Smooth muscle cell (in vitro differentiated cells): ENCODE measurements around the gene IP6K2. TPM values are rescaled to one million over a fixed set of nuclear protein-coding genes. Genes with fewer than 3 reads are reported as not detected.

ENCODE experiments used
- DNase-seq: peaks from one replicate; lab custom pipeline; 2025; ENCODE audit not compliant: unreplicated experiment; lab: John Stamatoyannopoulos, UW
- H2AFZ ChIP-seq: fragments of 200-600 bp; sonication (generic); 2 replicates; pipeline ENCODE4 v1.6.0; 2016; ENCODE audit warnings: antibody characterized with exemption, low read depth, mild to moderate bottlenecking
- H3F3A ChIP-seq: fragments of 200-600 bp; sonication (generic); 2 replicates; pipeline ENCODE4 v1.6.0; 2017; ENCODE audit warnings: antibody characterized with exemption, low read depth
- H3K27ac ChIP-seq: fragments of 200-600 bp; sonication (generic); 2 replicates; pipeline ENCODE4 v1.5.1; 2016; ENCODE audit warnings: low read depth, mild to moderate bottlenecking
- H3K27me3 ChIP-seq: fragments of 200-600 bp; sonication (generic); 2 replicates; pipeline ENCODE4 v1.6.1; 2016; ENCODE audit warnings: low read depth, mild to moderate bottlenecking
- H3K36me3 ChIP-seq: fragments of 200-600 bp; sonication (generic); 2 replicates; pipeline ENCODE4 v1.5.1; 2016; ENCODE audit warnings: low read depth
- H3K4me1 ChIP-seq: fragments of 200-600 bp; sonication (generic); 2 replicates; pipeline ENCODE4 v1.5.1; 2016; ENCODE audit warnings: low read depth
- H3K4me2 ChIP-seq: fragments of 200-600 bp; sonication (generic); 2 replicates; pipeline ENCODE4 v1.6.0; 2016; ENCODE audit warnings: mild to moderate bottlenecking
- H3K4me3 ChIP-seq: fragments of 200-600 bp; sonication (generic); 2 replicates; pipeline ENCODE4 v1.5.1; 2016; ENCODE audit warnings: mild to moderate bottlenecking
- H3K79me2 ChIP-seq: fragments of 200-600 bp; sonication (generic); 2 replicates; pipeline ENCODE4 v1.6.0; 2016; ENCODE audit warnings: low read depth, mild to moderate bottlenecking
- H3K9ac ChIP-seq: fragments of 200-600 bp; sonication (generic); 2 replicates; pipeline ENCODE4 v1.6.0; 2016; ENCODE audit warnings: low read depth
- H3K9me3 ChIP-seq: fragments of 200-600 bp; sonication (generic); replicated peaks from 2 replicates; pipeline ENCODE4 v1.5.1; 2016; ENCODE audit warnings: low read depth
- H4K20me1 ChIP-seq: fragments of 200-600 bp; sonication (generic); 2 replicates; pipeline ENCODE4 v1.6.0; 2016; ENCODE audit warnings: low read depth
- WGBS: methylation state at CpG from one replicate; pipeline ENCODE4 v1.1.7; 2016; ENCODE audit warnings: low lambda C conversion rate; 5-methylcytosine and 5-hydroxymethylcytosine counted together
- polyA plus RNA-seq: library from polyadenylated mRNA; unstranded; fragments of >200 nt; fragmentation: Nextera tagmentation; extraction: Ambion mirVana; gene quantifications from 2 replicates; pipeline ENCODE4 v1.2.1, GENCODE V29; 2016
- total RNA-seq: library from RNA; depleted of rRNA; stranded (reverse); fragments of >200 nt; gene quantifications from 2 replicates; pipeline ENCODE4 v1.2.3, GENCODE V29; 2014
- TF ChIP-seq, protein P1 (sequence below): fragments of 200-600 bp; sonication (generic); IDR thresholded peaks from 2 replicates; pipeline ENCODE4 v1.5.1; 2017; ENCODE audit warnings: borderline replicate concordance, mild to moderate bottlenecking, antibody characterized with exemption; ENCODE audit not compliant: insufficient read depth, poor library complexity, severe bottlenecking

IP6K2 gene
- total and polyA plus RNA-seq, 2 experiments from 2014 or later: 106 to 124 TPM

DNA sequence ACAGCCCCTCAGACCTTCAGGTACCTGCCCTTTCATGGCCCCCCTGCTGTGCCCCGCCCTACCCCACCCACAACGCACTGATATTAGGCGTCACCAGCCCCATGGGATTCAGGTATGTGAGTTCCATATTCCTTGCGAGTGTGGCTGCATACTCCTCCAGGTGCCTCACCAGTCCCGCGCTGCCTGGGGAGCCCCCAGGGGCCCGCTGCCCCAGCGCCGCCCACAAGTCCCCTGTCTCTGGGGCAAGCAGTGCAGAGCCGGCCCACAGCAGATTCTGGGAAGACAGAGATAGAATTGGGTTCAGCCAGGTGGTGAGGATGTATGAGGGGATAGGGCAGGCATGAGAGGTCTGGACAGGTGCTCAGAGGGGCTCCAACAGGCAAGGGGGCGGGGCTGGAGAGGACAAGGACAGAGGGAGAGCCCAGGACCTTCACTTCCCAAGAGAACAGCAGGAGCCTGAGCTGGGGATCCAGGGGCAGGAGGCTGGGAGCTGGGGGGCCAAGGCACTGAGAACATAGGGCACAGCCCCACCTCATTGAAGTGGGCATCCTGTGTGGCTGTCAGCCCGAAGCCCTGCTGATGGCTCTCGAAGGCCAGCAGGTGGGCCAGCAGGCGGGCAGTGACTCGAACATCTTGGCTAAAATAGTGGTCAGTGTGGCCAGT is 68.7 kb downstream of the IP6K2 start:
- TF ChIP-seq, protein P1, sequence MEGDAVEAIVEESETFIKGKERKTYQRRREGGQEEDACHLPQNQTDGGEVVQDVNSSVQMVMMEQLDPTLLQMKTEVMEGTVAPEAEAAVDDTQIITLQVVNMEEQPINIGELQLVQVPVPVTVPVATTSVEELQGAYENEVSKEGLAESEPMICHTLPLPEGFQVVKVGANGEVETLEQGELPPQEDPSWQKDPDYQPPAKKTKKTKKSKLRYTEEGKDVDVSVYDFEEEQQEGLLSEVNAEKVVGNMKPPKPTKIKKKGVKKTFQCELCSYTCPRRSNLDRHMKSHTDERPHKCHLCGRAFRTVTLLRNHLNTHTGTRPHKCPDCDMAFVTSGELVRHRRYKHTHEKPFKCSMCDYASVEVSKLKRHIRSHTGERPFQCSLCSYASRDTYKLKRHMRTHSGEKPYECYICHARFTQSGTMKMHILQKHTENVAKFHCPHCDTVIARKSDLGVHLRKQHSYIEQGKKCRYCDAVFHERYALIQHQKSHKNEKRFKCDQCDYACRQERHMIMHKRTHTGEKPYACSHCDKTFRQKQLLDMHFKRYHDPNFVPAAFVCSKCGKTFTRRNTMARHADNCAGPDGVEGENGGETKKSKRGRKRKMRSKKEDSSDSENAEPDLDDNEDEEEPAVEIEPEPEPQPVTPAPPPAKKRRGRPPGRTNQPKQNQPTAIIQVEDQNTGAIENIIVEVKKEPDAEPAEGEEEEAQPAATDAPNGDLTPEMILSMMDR: no peak
- no peaks in the 10 kb centered on the region for H3K27me3 ChIP-seq
- H3K9me3 ChIP-seq: no peaks in the 10 kb centered on the region
- no peaks in the 10 kb centered on the region for H3K79me2 ChIP-seq
- H3K4me2 ChIP-seq: no peak overlapping the region
- H3K9ac ChIP-seq: no peak overlapping the region
- H3K27ac ChIP-seq: no peak overlapping the region
- H2AFZ ChIP-seq: no peak overlapping the region
- H3K4me3 ChIP-seq: no peak overlapping the region
- no peaks in the 10 kb centered on the region for H3F3A ChIP-seq
- WGBS: 99% methylated on average over 15 of the region's 15 CpGs
- no peak for DNase-seq
- no peaks in the 10 kb centered on the region for H3K4me1 ChIP-seq
- H3K36me3 ChIP-seq: no peaks in the 10 kb centered on the region
- H4K20me1 ChIP-seq: no peaks in the 10 kb centered on the region

DNA sequence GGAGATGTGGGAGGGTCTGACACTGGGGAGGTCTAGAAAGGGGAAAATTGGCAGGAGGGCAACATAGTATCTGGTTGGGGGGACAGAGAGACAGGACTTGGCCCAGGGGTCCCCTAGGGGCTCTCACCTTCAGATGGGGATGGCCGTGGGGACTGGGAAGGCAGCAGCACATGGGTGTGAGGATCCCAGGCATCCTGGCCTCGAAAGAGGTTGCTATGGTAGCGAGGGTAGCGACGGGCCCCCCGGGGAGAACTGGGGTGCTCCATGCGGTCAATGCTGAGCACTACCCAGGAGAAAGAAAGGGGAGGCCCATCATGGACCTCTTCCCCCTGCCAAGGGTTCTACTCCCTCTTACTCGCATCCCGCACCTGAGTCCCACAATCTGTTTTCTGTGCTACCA is 69.3 kb downstream of the IP6K2 start:
- H2AFZ ChIP-seq: no peak overlapping the region
- 98% methylated on average over 8 of the region's 9 CpGs for WGBS
- no peak overlapping the region for H3K4me2 ChIP-seq
- H4K20me1 ChIP-seq: no peaks in the 10 kb centered on the region
- no peak overlapping the region for H3K27ac ChIP-seq
- no peaks in the 10 kb centered on the region for H3F3A ChIP-seq
- no peaks in the 10 kb centered on the region for H3K9me3 ChIP-seq
- no peaks in the 10 kb centered on the region for H3K27me3 ChIP-seq
- H3K4me1 ChIP-seq: no peaks in the 10 kb centered on the region
- no peak for DNase-seq
- no peaks in the 10 kb centered on the region for H3K79me2 ChIP-seq
- H3K9ac ChIP-seq: no peak overlapping the region
- no peak overlapping the region for H3K4me3 ChIP-seq
- TF ChIP-seq, protein P1: no peak
- H3K36me3 ChIP-seq: no peaks in the 10 kb centered on the region

DNA sequence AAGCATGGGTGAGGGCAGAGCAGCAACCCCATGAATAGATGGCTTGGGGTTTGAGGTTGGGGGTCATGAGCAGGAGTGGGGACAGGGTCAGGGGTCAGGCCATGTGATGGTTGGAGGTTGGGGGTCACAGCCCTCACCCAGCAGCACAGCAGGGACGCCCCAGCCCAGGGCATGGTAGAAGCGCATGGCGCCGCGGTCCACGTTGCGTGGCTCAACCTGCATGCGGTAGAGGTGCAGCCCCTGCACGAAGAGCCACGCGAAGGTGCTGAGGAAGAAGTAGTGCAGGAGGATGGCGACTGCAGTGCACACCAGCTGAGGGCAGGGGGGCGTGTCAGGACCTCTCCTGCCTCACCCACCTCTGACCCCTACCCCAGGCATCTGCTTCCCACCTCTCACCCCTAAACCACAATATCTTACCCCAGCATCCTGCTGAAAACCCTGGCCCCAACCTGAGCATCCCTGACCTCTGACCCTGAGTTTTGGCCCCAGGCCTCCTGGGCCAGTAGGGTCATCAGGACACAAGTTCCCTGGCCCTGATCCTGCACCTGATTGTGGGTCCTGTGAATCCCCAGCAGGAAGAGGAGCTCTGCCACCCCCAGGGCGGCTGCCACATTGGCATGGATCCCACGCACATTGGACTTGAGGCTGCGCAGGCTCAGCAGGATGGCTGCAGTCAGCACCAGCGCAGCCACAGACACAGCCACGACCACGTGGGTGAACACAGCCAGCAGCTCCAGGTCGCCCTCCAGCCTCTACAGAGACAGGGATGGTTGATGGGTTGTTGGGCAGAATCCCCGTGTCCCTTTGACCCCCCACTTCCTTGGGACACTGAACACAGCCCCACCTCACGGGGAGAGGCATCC is 71.9 kb downstream of the IP6K2 start:
- Histone ChIP-seq H3K36me3 (no peaks in the 10 kb centered on the region), H3K4me3 (no peak overlapping the region), H3K4me1 (no peaks in the 10 kb centered on the region), H3K4me2 (no peak overlapping the region), H3K27ac (no peak overlapping the region), H3K9ac (no peak overlapping the region), H3F3A (no peaks in the 10 kb centered on the region), H3K79me2 (no peaks in the 10 kb centered on the region), H4K20me1 (no peaks in the 10 kb centered on the region), H3K27me3 (no peaks in the 10 kb centered on the region), H3K9me3 (no peaks in the 10 kb centered on the region), H2AFZ (no peak overlapping the region)
- WGBS: 95% methylated on average over 22 of the region's 22 CpGs
- no peak for DNase-seq
- TF ChIP-seq, protein P1: no peak
